ENCODE measurements around the gene DNAJB5. TPM values are rescaled to one million over a fixed set of nuclear protein-coding genes. Genes with fewer than 3 reads are reported as not detected.
"Not testable (repeated sequence)": the region's sequence is repeated elsewhere in the genome, so short reads cannot be mapped to it uniquely, and the experiment has no call there.

The DNAJB5 gene
- total and polyA plus RNA-seq, 2 donors from 2014 or later, result 9.7 to 10.6 TPM

- Histone ChIP-seq H3K4me1 (ENCODE audit: control insufficient read depth in 2 of 3, insufficient read depth in 2 of 3, low read depth in 1 of 3, low read length in 3 of 3) (peaks cover 0 to 5% (median 3%) of the 10 kb centered on the region in 3 donors), H3K9ac (ENCODE audit: low read length in 3 of 3) (no peak overlapping the region), H3K36me3 (ENCODE audit: control insufficient read depth in 2 of 3, insufficient read depth in 3 of 3, low read length in 3 of 3) (no peaks in the 10 kb centered on the region), H3K4me3 (ENCODE audit: low read length in 3 of 3) (no peak overlapping the region), H3K9me3 (ENCODE audit: control insufficient read depth in 2 of 3, insufficient read depth in 1 of 3, low read length in 3 of 3) (no peaks in the 10 kb centered on the region), H3K27me3 (ENCODE audit: control insufficient read depth, insufficient read depth, low read length) (no peaks in the 10 kb centered on the region), H3K27ac (ENCODE audit: low read depth in 2 of 2, low read length in 2 of 2) (no peak overlapping the region)
- intact Hi-C loops (cut with DNase I), result no loop called here
- FAIRE-seq (no peak), DNase-seq (no peak)
- TF ChIP-seq CTCF (IDR thresholded peaks at IDR 0.05; ENCODE audit: borderline replicate concordance, extremely low read depth, insufficient read depth), result no peak
Observed at GRCh38 chr9:35002623-35003022, 13.1 kb downstream of the DNAJB5 start.

GRCh38 chr9:35004299-35004698 is 14.8 kb downstream of the DNAJB5 start:
- intact Hi-C loops (cut with DNase I); FAIRE-seq; H3K9ac ChIP-seq (ENCODE audit: low read length in 3 of 3); H3K27ac ChIP-seq (ENCODE audit: low read depth in 2 of 2, low read length in 2 of 2); DNase-seq; H3K27me3 ChIP-seq (ENCODE audit: control insufficient read depth, insufficient read depth, low read length); H3K9me3 ChIP-seq (ENCODE audit: control insufficient read depth in 2 of 3, insufficient read depth in 1 of 3, low read length in 3 of 3); H3K4me1 ChIP-seq (ENCODE audit: control insufficient read depth in 2 of 3, insufficient read depth in 2 of 3, low read depth in 1 of 3, low read length in 3 of 3); H3K4me3 ChIP-seq (ENCODE audit: low read length in 3 of 3); H3K36me3 ChIP-seq (ENCODE audit: control insufficient read depth in 2 of 3, insufficient read depth in 3 of 3, low read length in 3 of 3): not testable (repeated sequence)

GRCh38 chr9:35010351-35010958 is 20.9 kb downstream of the DNAJB5 start:
- FAIRE-seq, result no peak
- H3K36me3 ChIP-seq (ENCODE audit: control insufficient read depth in 2 of 3, insufficient read depth in 3 of 3, low read length in 3 of 3), result peaks cover 0 to 9% (median 3%) of the 10 kb centered on the region in 3 donors

GRCh38 chr9:35014517-35014916 is 25.0 kb downstream of the DNAJB5 start:
- Histone ChIP-seq H3K9me3 (ENCODE audit: control insufficient read depth in 2 of 3, insufficient read depth in 1 of 3, low read length in 3 of 3) (peaks cover 0 to 11% (median 0%) of the 10 kb centered on the region in 3 donors), H3K9ac (ENCODE audit: low read length in 3 of 3) (no peak overlapping the region), H3K4me3 (ENCODE audit: low read length in 3 of 3) (no peak overlapping the region), H3K27ac (ENCODE audit: low read depth in 2 of 2, low read length in 2 of 2) (no peak overlapping the region), H3K27me3 (ENCODE audit: control insufficient read depth, insufficient read depth, low read length) (no peaks in the 10 kb centered on the region), H3K36me3 (ENCODE audit: control insufficient read depth in 2 of 3, insufficient read depth in 3 of 3, low read length in 3 of 3) (peaks cover 0 to 9% (median 3%) of the 10 kb centered on the region in 3 donors), H3K4me1 (ENCODE audit: control insufficient read depth in 2 of 3, insufficient read depth in 2 of 3, low read depth in 1 of 3, low read length in 3 of 3) (no peaks in the 10 kb centered on the region)
- intact Hi-C loops (cut with DNase I), result no loop called here
- DNase-seq, result no peak
- FAIRE-seq, result no peak
- TF ChIP-seq CTCF (IDR thresholded peaks at IDR 0.05; ENCODE audit: borderline replicate concordance, extremely low read depth, insufficient read depth), result no peak

More at GRCh38 chr9:35010351-35010958, 20.9 kb downstream of the DNAJB5 start:
- Histone ChIP-seq H3K9me3 (ENCODE audit: control insufficient read depth in 2 of 3, insufficient read depth in 1 of 3, low read length in 3 of 3) (peaks cover 0 to 11% (median 0%) of the 10 kb centered on the region in 3 donors), H3K27me3 (ENCODE audit: control insufficient read depth, insufficient read depth, low read length) (no peaks in the 10 kb centered on the region), H3K9ac (ENCODE audit: low read length in 3 of 3) (no peak overlapping the region), H3K27ac (ENCODE audit: low read depth in 2 of 2, low read length in 2 of 2) (no peak overlapping the region), H3K4me1 (ENCODE audit: control insufficient read depth in 2 of 3, insufficient read depth in 2 of 3, low read depth in 1 of 3, low read length in 3 of 3) (no peaks in the 10 kb centered on the region), H3K4me3 (ENCODE audit: low read length in 3 of 3) (no peak overlapping the region)
- intact Hi-C loops (cut with DNase I), result no loop called here
- no peak for TF ChIP-seq CTCF (IDR thresholded peaks at IDR 0.05; ENCODE audit: borderline replicate concordance, extremely low read depth, insufficient read depth)
- no peak for DNase-seq

GRCh38 chr9:35023443-35023842 is 33.9 kb downstream of the DNAJB5 start:
- H3K27me3 ChIP-seq (ENCODE audit: control insufficient read depth, insufficient read depth, low read length); H3K9me3 ChIP-seq (ENCODE audit: control insufficient read depth in 2 of 3, insufficient read depth in 1 of 3, low read length in 3 of 3); H3K4me3 ChIP-seq (ENCODE audit: low read length in 3 of 3); H3K4me1 ChIP-seq (ENCODE audit: control insufficient read depth in 2 of 3, insufficient read depth in 2 of 3, low read depth in 1 of 3, low read length in 3 of 3); H3K36me3 ChIP-seq (ENCODE audit: control insufficient read depth in 2 of 3, insufficient read depth in 3 of 3, low read length in 3 of 3); H3K27ac ChIP-seq (ENCODE audit: low read depth in 2 of 2, low read length in 2 of 2); intact Hi-C loops (cut with DNase I); DNase-seq; H3K9ac ChIP-seq (ENCODE audit: low read length in 3 of 3); FAIRE-seq: not testable (repeated sequence)
